PC-9 (cell line): ENCODE data around the gene DDRGK1. TPM values are rescaled to one million over a fixed set of nuclear protein-coding genes. Genes with fewer than 3 reads are reported as not detected.

Experiments
- BruUV-seq: library from RNA; stranded (reverse); fragments of 400-500 nt; replicated peaks from 2 replicates; lab custom pipeline; 2021; lab: Mats Ljungman, UMichigan
- CTCF ChIA-PET: fragments of 300-600 bp; sonication (Branson Sonifier 250); formaldehyde crosslinking; loops from one replicate; lab custom pipeline; 2022; ENCODE audit warnings: antibody characterized with exemption; lab: Charles Lee
- POLR2A ChIA-PET: fragments of 300-600 bp; sonication (Branson Sonifier 250); formaldehyde crosslinking; loops from one replicate; lab custom pipeline; 2022; ENCODE audit warnings: antibody characterized with exemption; ENCODE audit not compliant: unreplicated experiment; lab: Charles Lee
- DNase-seq, 2 experiments: peaks; one replicate each; pipeline versions ENCODE4 v3.0.0 to v3.0.0-alpha.2; 2015 to 2022; ENCODE audit warnings: mixed read lengths in 1 of 2
- H2AFZ ChIP-seq: fragments of 200-600 bp; sonication (generic); 2 replicates; pipeline ENCODE4 v1.8.1; 2017; ENCODE audit warnings: antibody characterized with exemption
- H3F3A ChIP-seq: fragments of 200-600 bp; sonication (generic); 2 replicates; pipeline ENCODE4 v1.8.1; 2017; ENCODE audit warnings: antibody characterized with exemption, mild to moderate bottlenecking, low read depth; ENCODE audit not compliant: insufficient read depth
- H3K27ac ChIP-seq: fragments of 200-600 bp; sonication (generic); 2 replicates; pipeline ENCODE4 v1.6.1; 2016; ENCODE audit warnings: mixed run types
- H3K27me3 ChIP-seq: fragments of 200-600 bp; sonication (generic); 2 replicates; pipeline ENCODE4 v1.6.1; 2016; ENCODE audit warnings: low read depth, mixed run types; ENCODE audit not compliant: insufficient read depth
- H3K36me3 ChIP-seq: fragments of 200-600 bp; sonication (generic); 2 replicates; pipeline ENCODE4 v1.6.1; 2016; ENCODE audit warnings: low read depth, mixed run types
- H3K4me1 ChIP-seq: fragments of 200-600 bp; sonication (generic); replicated peaks from 2 replicates; pipeline ENCODE4 v1.6.1; 2016; ENCODE audit warnings: mixed run types; ENCODE audit not compliant: insufficient read depth
- H3K4me2 ChIP-seq: fragments of 200-600 bp; sonication (generic); 2 replicates; pipeline ENCODE4 v1.6.1; 2017; ENCODE audit warnings: mixed run types
- H3K4me3 ChIP-seq: fragments of 200-600 bp; sonication (generic); 2 replicates; pipeline ENCODE4 v1.6.1; 2016; ENCODE audit warnings: mixed run types
- H3K79me2 ChIP-seq: fragments of 200-600 bp; sonication (generic); 2 replicates; pipeline ENCODE4 v1.6.1; 2017; ENCODE audit warnings: low read depth, mixed run types
- H3K9me2 ChIP-seq: fragments of 200-600 bp; sonication (generic); 2 replicates; pipeline ENCODE4 v1.8.1; 2017; ENCODE audit warnings: mild to moderate bottlenecking; ENCODE audit not compliant: insufficient read depth
- H3K9me3 ChIP-seq: fragments of 200-600 bp; sonication (generic); 2 replicates; pipeline ENCODE4 v1.8.1; 2016; ENCODE audit warnings: low read depth; ENCODE audit not compliant: insufficient read depth
- H4K20me1 ChIP-seq: fragments of 200-600 bp; sonication (generic); 2 replicates; pipeline ENCODE4 v1.8.1; 2017; ENCODE audit not compliant: insufficient read depth
- EZH2 ChIP-seq: fragments of 200-600 bp; sonication (generic); IDR thresholded peaks from 2 replicates; pipeline ENCODE4 v1.8.0; 2017; ENCODE audit warnings: antibody characterized with exemption, low read depth
- intact Hi-C: fragments of 100-400 bp; cut with micrococcal nuclease; formaldehyde crosslinking; loops from one replicate; pipeline ENCODE4 v1.10.0; 2022; ENCODE audit not compliant: unreplicated experiment
- total RNA-seq: library from RNA; stranded (reverse); gene quantifications from 2 replicates; pipeline ENCODE4 v1.2.3, GENCODE V29; 2021
- TF ChIP-seq, protein P1 (sequence below): fragments of 200-600 bp; sonication (generic); conservative IDR thresholded peaks from 2 replicates; pipeline ENCODE4 v1.6.1; 2017; ENCODE audit warnings: mixed run types, antibody characterized with exemption, mild to moderate bottlenecking, moderate library complexity

The DDRGK1 gene
- total RNA-seq, 1 experiment from 2014 or later, result 70.4 TPM

DNA sequence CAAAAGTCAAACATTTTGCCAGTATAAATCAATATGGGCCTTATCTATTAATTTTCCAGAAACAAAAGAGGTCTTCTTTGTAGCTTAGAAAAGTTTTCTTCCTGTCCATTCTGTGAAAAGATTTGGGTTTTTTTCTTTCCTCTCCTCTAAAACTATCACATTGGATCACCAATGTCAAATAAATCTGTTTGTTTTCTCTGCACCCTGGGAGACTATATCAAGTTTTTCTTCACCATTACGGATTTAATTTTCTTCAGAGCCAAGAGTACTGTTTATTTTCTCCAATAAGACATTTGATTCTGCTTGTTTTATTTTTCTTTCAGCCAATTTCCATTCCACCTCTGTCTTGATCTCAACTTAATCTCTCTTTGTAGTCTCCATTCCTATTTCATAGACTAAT is 29.2 kb downstream of the DDRGK1 start:
- Histone ChIP-seq H2AFZ (no peak overlapping the region), H3K9me3 (no peaks in the 10 kb centered on the region), H3K79me2 (no peaks in the 10 kb centered on the region), H3K4me2 (peak overlapping the region; percentile 80), H3K9me2 (no peaks in the 10 kb centered on the region), H3K27me3 (no peaks in the 10 kb centered on the region), H3F3A (peaks cover 8% of the 10 kb centered on the region), H3K4me1 (peaks cover 13% of the 10 kb centered on the region), H3K36me3 (no peaks in the 10 kb centered on the region), H3K4me3 (peak overlapping the region; percentile 99; the same call in 1 of the 2 replicates), H4K20me1 (no peaks in the 10 kb centered on the region), H3K27ac (peak overlapping the region; percentile 39)
- TF ChIP-seq EZH2, result no peak
- TF ChIP-seq, protein P1, sequence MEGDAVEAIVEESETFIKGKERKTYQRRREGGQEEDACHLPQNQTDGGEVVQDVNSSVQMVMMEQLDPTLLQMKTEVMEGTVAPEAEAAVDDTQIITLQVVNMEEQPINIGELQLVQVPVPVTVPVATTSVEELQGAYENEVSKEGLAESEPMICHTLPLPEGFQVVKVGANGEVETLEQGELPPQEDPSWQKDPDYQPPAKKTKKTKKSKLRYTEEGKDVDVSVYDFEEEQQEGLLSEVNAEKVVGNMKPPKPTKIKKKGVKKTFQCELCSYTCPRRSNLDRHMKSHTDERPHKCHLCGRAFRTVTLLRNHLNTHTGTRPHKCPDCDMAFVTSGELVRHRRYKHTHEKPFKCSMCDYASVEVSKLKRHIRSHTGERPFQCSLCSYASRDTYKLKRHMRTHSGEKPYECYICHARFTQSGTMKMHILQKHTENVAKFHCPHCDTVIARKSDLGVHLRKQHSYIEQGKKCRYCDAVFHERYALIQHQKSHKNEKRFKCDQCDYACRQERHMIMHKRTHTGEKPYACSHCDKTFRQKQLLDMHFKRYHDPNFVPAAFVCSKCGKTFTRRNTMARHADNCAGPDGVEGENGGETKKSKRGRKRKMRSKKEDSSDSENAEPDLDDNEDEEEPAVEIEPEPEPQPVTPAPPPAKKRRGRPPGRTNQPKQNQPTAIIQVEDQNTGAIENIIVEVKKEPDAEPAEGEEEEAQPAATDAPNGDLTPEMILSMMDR, result no peak
- CTCF ChIA-PET, result no interaction called here
- BruUV-seq, result no TSS peak
- intact Hi-C loops, result no loop called here
- POLR2A ChIA-PET, result no interaction called here
- DNase-seq, result no peak

DNA sequence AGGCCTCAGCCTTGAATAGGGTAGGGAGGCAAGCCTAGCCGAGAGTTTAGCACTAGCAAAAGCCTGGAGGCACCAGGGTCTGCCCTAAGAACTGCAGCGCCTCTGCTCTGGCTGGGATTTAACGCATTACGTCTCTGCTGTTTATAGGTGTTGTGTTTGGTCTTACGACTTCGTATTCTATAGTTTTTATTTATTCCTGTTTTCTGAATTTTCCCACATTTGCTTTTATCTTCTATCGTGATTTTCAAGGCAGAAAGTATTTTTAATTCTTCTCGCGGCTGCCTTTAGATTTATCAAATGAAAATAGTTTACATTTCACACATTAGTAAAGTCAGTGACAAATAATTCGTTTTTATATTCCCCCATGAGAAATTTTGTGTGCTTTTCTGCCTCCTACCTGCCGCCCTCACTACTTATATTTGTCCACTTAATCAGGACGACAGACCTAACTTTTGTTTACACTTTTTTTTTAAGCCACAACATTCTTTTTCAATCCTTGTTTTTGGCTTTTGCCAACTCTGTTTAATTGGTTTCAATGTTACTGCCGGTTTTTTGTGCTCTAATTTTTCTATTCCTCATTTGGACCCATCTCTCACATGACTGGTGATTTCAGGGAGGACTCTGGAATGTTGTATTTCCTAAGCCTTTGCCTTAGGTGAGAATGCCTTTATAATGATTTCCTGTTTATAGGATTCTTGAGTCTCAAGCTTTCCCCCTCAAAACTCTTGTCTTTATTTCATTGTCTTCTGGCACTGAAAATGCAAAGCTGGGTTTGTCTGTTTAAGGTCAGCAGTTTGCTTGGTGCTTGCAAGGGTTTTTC is 29.8 kb downstream of the DDRGK1 start:
- ChIA-PET POLR2A (no interaction called here), CTCF (no interaction called here)
- H4K20me1 ChIP-seq, result no peaks in the 10 kb centered on the region
- no peaks in the 10 kb centered on the region for H3K36me3 ChIP-seq
- no peaks in the 10 kb centered on the region for H3K79me2 ChIP-seq
- H3K27me3 ChIP-seq, result no peaks in the 10 kb centered on the region
- H3K4me1 ChIP-seq, result peaks cover 13% of the 10 kb centered on the region
- H3F3A ChIP-seq, result peaks cover 8% of the 10 kb centered on the region
- TF ChIP-seq, protein P1, result no peak
- no peak for TF ChIP-seq EZH2
- H3K9me2 ChIP-seq, result no peaks in the 10 kb centered on the region
- peak overlapping the region; percentile 99 for H3K4me3 ChIP-seq
- no peaks in the 10 kb centered on the region for H3K9me3 ChIP-seq
- H2AFZ ChIP-seq, result peak overlapping the region; percentile 94
- BruUV-seq, result no TSS peak
- peak overlapping the region; percentile 39 for H3K27ac ChIP-seq
- intact Hi-C loops, result no loop called here
- peak overlapping the region; percentile 80 for H3K4me2 ChIP-seq
- DNase-seq, result peak in 1 of 2 experiments; percentile 38

DNA sequence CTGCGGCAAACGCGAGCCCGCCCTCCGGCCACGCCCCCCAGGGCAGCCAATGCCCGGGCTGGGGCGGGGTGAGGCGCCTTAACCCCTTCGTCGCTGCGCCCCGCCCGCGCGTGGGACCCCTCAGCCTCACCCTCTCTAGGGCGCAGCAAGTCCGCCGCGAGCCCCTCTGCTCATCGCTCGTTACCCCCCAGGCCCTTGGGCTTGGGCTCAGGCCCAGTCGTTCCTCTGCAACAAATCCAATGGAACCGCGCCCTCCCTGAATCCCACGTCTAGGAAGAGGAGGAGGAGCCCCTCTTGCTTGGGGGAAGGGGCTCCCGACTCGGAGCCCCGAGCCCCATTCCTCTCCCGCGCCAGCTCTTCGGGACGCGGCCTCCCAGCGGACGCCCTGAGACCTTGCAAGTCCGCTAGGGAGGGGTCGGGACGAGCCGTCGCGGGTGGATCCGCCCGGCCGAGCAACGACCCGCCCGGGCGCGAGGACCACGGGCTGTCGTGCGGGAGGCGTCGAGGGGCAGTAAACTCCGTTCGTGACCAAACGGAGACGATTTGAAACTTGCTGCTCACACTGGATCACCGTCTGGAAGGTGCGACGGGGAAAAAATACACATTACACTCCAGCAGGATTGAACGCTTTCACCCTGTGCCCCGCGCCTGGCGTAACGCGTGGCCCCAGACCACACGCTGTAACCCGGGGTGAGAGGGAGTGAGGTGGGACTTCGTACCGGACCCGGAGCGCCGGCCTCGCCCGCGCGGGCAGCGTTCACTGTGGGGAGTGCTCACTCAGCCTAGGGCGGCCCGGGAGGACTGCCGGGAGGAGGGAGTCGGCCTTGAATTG is 30.7 kb downstream of the DDRGK1 start:
- no peaks in the 10 kb centered on the region for H3K36me3 ChIP-seq
- intact Hi-C loops, result no loop called here
- BruUV-seq, result TSS peak; percentile 50
- peak overlapping the region; percentile 80 for H3K4me2 ChIP-seq
- CTCF ChIA-PET, result no interaction called here
- H3K9me2 ChIP-seq, result no peaks in the 10 kb centered on the region
- H3K4me3 ChIP-seq, result peak overlapping the region; percentile 99
- peak; percentile 46 to 88 for DNase-seq
- no peaks in the 10 kb centered on the region for H3K27me3 ChIP-seq
- H2AFZ ChIP-seq, result peak overlapping the region; percentile 94
- no peaks in the 10 kb centered on the region for H4K20me1 ChIP-seq
- H3K4me1 ChIP-seq, result peaks cover 13% of the 10 kb centered on the region
- no peaks in the 10 kb centered on the region for H3K9me3 ChIP-seq
- H3K27ac ChIP-seq, result no peak overlapping the region
- POLR2A ChIA-PET, result no interaction called here
- H3K79me2 ChIP-seq, result no peaks in the 10 kb centered on the region
- H3F3A ChIP-seq, result peaks cover 8% of the 10 kb centered on the region
- TF ChIP-seq, protein P1, result no peak
- TF ChIP-seq EZH2, result no peak
